GM11168 (cell line): ENCODE results near the gene FLG.
"Not testable (repeated sequence)": the region's sequence is repeated elsewhere in the genome, so short reads cannot be mapped to it uniquely, and the experiment has no call there.

Source experiments
- in situ Hi-C: fragments of 300-500 bp; cut with MboI; formaldehyde crosslinking; loops from one replicate; pipeline ENCODE4 v1.12.0; 2022; ENCODE audit warnings: low sequenced_read_pairs; ENCODE audit not compliant: unreplicated experiment

Gene FLG

GRCh38 chr1:152303139-152303872, 21.7 kb downstream of the FLG start:
- in situ Hi-C loops, result not testable (repeated sequence)

- in situ Hi-C loops, result not testable (repeated sequence)
These were observed 68.6 kb downstream of the FLG start for GRCh38 chr1:152256394-152256793.
